Prostate gland (tissue), 2 donors: ENCODE data around the gene RFPL1.

Experiments used
- CTCF ChIP-seq, 4 experiments: fragments of 200-600 bp in 2 of 4; fragments of 450-650 bp in 2 of 4; sonication (generic) in 2 of 4; IDR thresholded peaks; 1 replicate in 3 of 4; 2 replicates in 1 of 4; pipeline ENCODE4 v1.5.1; 2016 to 2019; ENCODE audit warnings: antibody characterized with exemption in 4 of 4, mild to moderate bottlenecking in 2 of 4, moderate library complexity in 2 of 4
- POLR2AphosphoS5 ChIP-seq: sonication (generic); formaldehyde crosslinking; IDR thresholded peaks from one replicate; pipeline ENCODE4 v1.6.1; 2017; ENCODE audit warnings: antibody characterized with exemption

GRCh38 chr22:29397791-29398190 lies 40.6 kb upstream of the RFPL1 start:
- TF ChIP-seq POLR2AphosphoS5 (no peak), CTCF (IDR thresholded peaks at IDR 0.05) (no peak)
